ENCODE results near the gene LCN6. TPM values are rescaled to one million over a fixed set of nuclear protein-coding genes. Genes with fewer than 3 reads are reported as not detected.

The LCN6 gene
- total RNA-seq, 1 donor from 2014 or later = not detected

DNA sequence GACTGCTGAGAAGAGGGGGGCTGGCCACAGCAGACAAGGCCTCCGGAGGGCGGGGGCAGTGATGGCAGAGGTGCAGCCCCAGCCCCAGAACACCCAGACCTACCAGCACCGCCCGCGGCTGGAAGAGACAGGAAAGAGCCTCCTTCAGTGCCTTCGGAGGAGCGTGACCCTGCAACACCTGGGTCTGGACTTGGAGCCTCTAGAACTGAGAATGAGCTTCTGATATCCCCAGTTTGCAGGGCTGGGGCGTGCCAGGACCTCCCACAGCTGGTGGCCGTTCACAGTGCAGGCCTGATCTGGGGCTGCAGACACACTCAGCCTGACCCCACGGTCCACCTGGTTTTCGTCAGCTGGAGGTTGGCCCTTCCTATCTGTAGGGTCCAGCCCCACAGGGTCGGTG is 14.7 kb downstream of the LCN6 start:
- Histone ChIP-seq H3K9ac (no peak overlapping the region), H4K20me1 (ENCODE audit: low read depth) (no peaks in the 10 kb centered on the region), H3K9me3 (ENCODE audit: low read depth) (no peaks in the 10 kb centered on the region), H3K4me2 (no peak overlapping the region), H3K27ac (no peak overlapping the region), H3F3A (ENCODE audit: low read depth) (peaks cover 6% of the 10 kb centered on the region), H3K27me3 (peaks cover 12% of the 10 kb centered on the region), H2AFZ (replicated peaks) (no peak overlapping the region), H3K79me2 (ENCODE audit: low read depth) (peaks cover 7% of the 10 kb centered on the region), H3K4me1 (no peaks in the 10 kb centered on the region), H3K4me3 (no peak overlapping the region), H3K36me3 (no peaks in the 10 kb centered on the region)
- DNase-seq (ENCODE audit: low spot score) = no peak
- H3K27ac Mint-ChIP-seq = no peak overlapping the region
- H3K9me3 Mint-ChIP-seq = no peaks in the 10 kb centered on the region
- H3K36me3 Mint-ChIP-seq = no peaks in the 10 kb centered on the region
- TF ChIP-seq EZH2 (IDR thresholded peaks at IDR 0.05) (no peak), EZH2phosphoT487 (IDR thresholded peaks at IDR 0.05) (no peak)
- TF ChIP-seq, protein P1, sequence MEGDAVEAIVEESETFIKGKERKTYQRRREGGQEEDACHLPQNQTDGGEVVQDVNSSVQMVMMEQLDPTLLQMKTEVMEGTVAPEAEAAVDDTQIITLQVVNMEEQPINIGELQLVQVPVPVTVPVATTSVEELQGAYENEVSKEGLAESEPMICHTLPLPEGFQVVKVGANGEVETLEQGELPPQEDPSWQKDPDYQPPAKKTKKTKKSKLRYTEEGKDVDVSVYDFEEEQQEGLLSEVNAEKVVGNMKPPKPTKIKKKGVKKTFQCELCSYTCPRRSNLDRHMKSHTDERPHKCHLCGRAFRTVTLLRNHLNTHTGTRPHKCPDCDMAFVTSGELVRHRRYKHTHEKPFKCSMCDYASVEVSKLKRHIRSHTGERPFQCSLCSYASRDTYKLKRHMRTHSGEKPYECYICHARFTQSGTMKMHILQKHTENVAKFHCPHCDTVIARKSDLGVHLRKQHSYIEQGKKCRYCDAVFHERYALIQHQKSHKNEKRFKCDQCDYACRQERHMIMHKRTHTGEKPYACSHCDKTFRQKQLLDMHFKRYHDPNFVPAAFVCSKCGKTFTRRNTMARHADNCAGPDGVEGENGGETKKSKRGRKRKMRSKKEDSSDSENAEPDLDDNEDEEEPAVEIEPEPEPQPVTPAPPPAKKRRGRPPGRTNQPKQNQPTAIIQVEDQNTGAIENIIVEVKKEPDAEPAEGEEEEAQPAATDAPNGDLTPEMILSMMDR (IDR thresholded peaks at IDR 0.05) = no peak
- H3K4me3 Mint-ChIP-seq = no peak overlapping the region
- H3K4me1 Mint-ChIP-seq = peaks cover 4% of the 10 kb centered on the region
- peaks cover 15% of the 10 kb centered on the region for H3K27me3 Mint-ChIP-seq (ENCODE audit: insufficient read depth, low read depth)

- peaks cover 6% of the 10 kb centered on the region for H3F3A ChIP-seq (ENCODE audit: low read depth)
- peaks cover 9% of the 10 kb centered on the region for H3K27me3 Mint-ChIP-seq (ENCODE audit: insufficient read depth, low read depth)
- no peaks in the 10 kb centered on the region for H3K36me3 Mint-ChIP-seq
- no peak overlapping the region for H3K4me2 ChIP-seq
- TF ChIP-seq EZH2phosphoT487 (IDR thresholded peaks at IDR 0.05) = no peak
- TF ChIP-seq EZH2 (IDR thresholded peaks at IDR 0.05) = no peak
- TF ChIP-seq, protein P1 (IDR thresholded peaks at IDR 0.05) = no peak
- H3K79me2 ChIP-seq (ENCODE audit: low read depth) = peaks cover 10% of the 10 kb centered on the region
- DNase-seq (ENCODE audit: low spot score) = no peak
- H3K4me3 Mint-ChIP-seq = no peak overlapping the region
- H3K27me3 ChIP-seq = peaks cover 17% of the 10 kb centered on the region
- H3K27ac Mint-ChIP-seq = no peak overlapping the region
- H3K9me3 Mint-ChIP-seq = no peaks in the 10 kb centered on the region
- H3K9me3 ChIP-seq (ENCODE audit: low read depth) = no peaks in the 10 kb centered on the region
- no peaks in the 10 kb centered on the region for H3K4me1 ChIP-seq
- H4K20me1 ChIP-seq (ENCODE audit: low read depth) = peaks cover 3% of the 10 kb centered on the region
- H3K4me1 Mint-ChIP-seq = peaks cover 4% of the 10 kb centered on the region
- H3K36me3 ChIP-seq = no peaks in the 10 kb centered on the region
- H3K9ac ChIP-seq = no peak overlapping the region
- no peak overlapping the region for H3K27ac ChIP-seq
- H3K4me3 ChIP-seq = no peak overlapping the region
- H2AFZ ChIP-seq (replicated peaks) = no peak overlapping the region
Observed at GRCh38 chr9:136732444-136733178, 15.7 kb downstream of the LCN6 start.

- Histone ChIP-seq H3K4me3 (no peak overlapping the region), H3K4me2 (no peak overlapping the region), H3K27me3 (peaks cover 17% of the 10 kb centered on the region), H3K79me2 (ENCODE audit: low read depth) (peaks cover 35% of the 10 kb centered on the region), H4K20me1 (ENCODE audit: low read depth) (peaks cover 29% of the 10 kb centered on the region), H3K27ac (no peak overlapping the region), H3F3A (ENCODE audit: low read depth) (peaks cover 23% of the 10 kb centered on the region), H3K4me1 (peaks cover 9% of the 10 kb centered on the region), H3K9me3 (ENCODE audit: low read depth) (no peaks in the 10 kb centered on the region), H2AFZ (replicated peaks) (no peak overlapping the region), H3K36me3 (no peaks in the 10 kb centered on the region), H3K9ac (no peak overlapping the region)
- H3K4me1 Mint-ChIP-seq = peaks cover 26% of the 10 kb centered on the region
- TF ChIP-seq EZH2 (IDR thresholded peaks at IDR 0.05) (no peak), EZH2phosphoT487 (IDR thresholded peaks at IDR 0.05) (no peak)
- TF ChIP-seq, protein P1 (IDR thresholded peaks at IDR 0.05) = no peak
- H3K4me3 Mint-ChIP-seq = peak overlapping the region; percentile 76
- no peak for DNase-seq (ENCODE audit: low spot score)
- H3K9me3 Mint-ChIP-seq = no peaks in the 10 kb centered on the region
- H3K27ac Mint-ChIP-seq = no peak overlapping the region
- H3K36me3 Mint-ChIP-seq = peaks cover 10% of the 10 kb centered on the region
- peaks cover 18% of the 10 kb centered on the region for H3K27me3 Mint-ChIP-seq (ENCODE audit: insufficient read depth, low read depth)
Observed at GRCh38 chr9:136729926-136730325, 18.4 kb downstream of the LCN6 start.
